HCT116 (cell line): Measurements from ENCODE around the gene SMPDL3A.

Experiments used
- CEBPB ChIP-seq: IDR thresholded peaks from 2 replicates; pipeline ENCODE4 v1.6.1; 2012; ENCODE audit warnings: low read depth
- EZH2 ChIP-seq: fragments of 200-600 bp; sonication (generic); IDR thresholded peaks from 2 replicates; pipeline ENCODE4 v1.6.1; 2017; ENCODE audit warnings: antibody characterized with exemption, mixed run types
- POLR2AphosphoS5 ChIP-seq: IDR thresholded peaks from 2 replicates; pipeline ENCODE4 v1.6.1; 2011; ENCODE audit warnings: mild to moderate bottlenecking, low read depth, low read length, moderate library complexity

DNA sequence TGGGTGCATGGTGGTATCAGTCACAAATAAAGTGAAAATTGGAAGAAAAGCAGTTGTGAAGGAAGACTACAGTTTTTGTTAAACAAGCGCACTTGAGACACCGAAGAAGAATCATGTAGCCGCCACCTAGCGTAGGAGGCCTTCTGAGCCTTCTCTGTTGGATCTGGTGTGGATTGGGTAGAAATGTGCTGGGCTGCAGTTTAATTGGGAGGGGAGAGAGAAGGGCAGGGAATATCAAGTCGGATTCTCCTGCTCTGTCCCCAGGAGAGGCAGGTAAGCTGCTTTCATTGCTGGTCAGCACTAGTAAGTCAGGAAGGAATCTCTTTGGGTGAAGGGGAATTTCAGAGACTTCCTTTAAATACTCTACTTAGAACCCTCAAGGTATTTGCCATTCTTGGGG, 10.8 kb upstream of the SMPDL3A start:
- no peak for TF ChIP-seq CEBPB
- no peak for TF ChIP-seq EZH2
- TF ChIP-seq POLR2AphosphoS5, result no peak
